ENCODE data around the gene CTDSP1.
A peak's percentile ranks its signal among the peaks of the same experiment; 100 is the strongest.

CTDSP1 gene

GRCh38 chr2:218399391-218400166, at the start of gene CTDSP1:
Gene CTDSP1, plus strand, starts transcription at chr2:218399868. Its CDS starts 223 bp downstream, at chr2:218400091.
- DNase-seq, result peak; percentile 84 to 89

GRCh38 chr2:218354045-218354444, 45.6 kb upstream of the CTDSP1 start:
- no peak for DNase-seq

- no peak for DNase-seq
Observed at GRCh38 chr2:218354850-218355443, 44.7 kb upstream of the CTDSP1 start.

- no peak for DNase-seq
Observed at GRCh38 chr2:218357236-218358177, 42.2 kb upstream of the CTDSP1 start.

GRCh38 chr2:218360453-218360852, 39.2 kb upstream of the CTDSP1 start:
- no peak for DNase-seq

GRCh38 chr2:218362606-218363005, 37.1 kb upstream of the CTDSP1 start:
- no peak for DNase-seq

- no peak for DNase-seq
Observed at GRCh38 chr2:218363736-218364135, 35.9 kb upstream of the CTDSP1 start.

- no peak for DNase-seq
Observed at GRCh38 chr2:218364196-218364595, 35.5 kb upstream of the CTDSP1 start.

- DNase-seq, result no peak
Observed at GRCh38 chr2:218366621-218367414, 32.9 kb upstream of the CTDSP1 start.

GRCh38 chr2:218367415-218368149, 32.1 kb upstream of the CTDSP1 start:
- DNase-seq, result peak; percentile 52 to 63

- no peak for DNase-seq
Observed at GRCh38 chr2:218368150-218368528, 31.5 kb upstream of the CTDSP1 start.

- DNase-seq, result no peak
Observed at GRCh38 chr2:218368621-218369153, 31.0 kb upstream of the CTDSP1 start.

GRCh38 chr2:218369330-218369729, 30.3 kb upstream of the CTDSP1 start:
- DNase-seq, result no peak

GRCh38 chr2:218370410-218371063, 29.1 kb upstream of the CTDSP1 start:
- no peak for DNase-seq

GRCh38 chr2:218371983-218372350, 27.7 kb upstream of the CTDSP1 start:
- DNase-seq, result no peak

GRCh38 chr2:218374795-218375194, 24.9 kb upstream of the CTDSP1 start:
- DNase-seq, result no peak

GRCh38 chr2:218375212-218375611, 24.5 kb upstream of the CTDSP1 start:
- DNase-seq, result no peak

GRCh38 chr2:218378053-218378452, 21.6 kb upstream of the CTDSP1 start:
- no peak for DNase-seq

GRCh38 chr2:218381916-218382366, 17.7 kb upstream of the CTDSP1 start, which contains the start of gene SLC11A1:
Gene SLC11A1, plus strand, starts transcription at chr2:218382273. Its CDS starts 96 bp downstream, at chr2:218382369.
- no peak for DNase-seq

- DNase-seq, result no peak
Observed at GRCh38 chr2:218382785-218383184, 16.9 kb upstream of the CTDSP1 start.

Measured in stimulated activated CD4-positive, alpha-beta T cell treated with anti-CD3 and anti-CD28 coated beads, Interleukin-4, amount 100 ng/mL, for 4 hours (primary cell).